Activated CD4-positive, CD25-positive, alpha-beta regulatory T cell (primary cell): Measurements from ENCODE around the gene TRERF1.

Experiments
- DNase-seq, 4 experiments: peaks; one replicate each; lab custom pipeline; 2025; lab: John Stamatoyannopoulos, UW

The TRERF1 gene

GRCh38 chr6:42366011-42366705, 85.6 kb downstream of the TRERF1 start:
- no peak for DNase-seq

DNA sequence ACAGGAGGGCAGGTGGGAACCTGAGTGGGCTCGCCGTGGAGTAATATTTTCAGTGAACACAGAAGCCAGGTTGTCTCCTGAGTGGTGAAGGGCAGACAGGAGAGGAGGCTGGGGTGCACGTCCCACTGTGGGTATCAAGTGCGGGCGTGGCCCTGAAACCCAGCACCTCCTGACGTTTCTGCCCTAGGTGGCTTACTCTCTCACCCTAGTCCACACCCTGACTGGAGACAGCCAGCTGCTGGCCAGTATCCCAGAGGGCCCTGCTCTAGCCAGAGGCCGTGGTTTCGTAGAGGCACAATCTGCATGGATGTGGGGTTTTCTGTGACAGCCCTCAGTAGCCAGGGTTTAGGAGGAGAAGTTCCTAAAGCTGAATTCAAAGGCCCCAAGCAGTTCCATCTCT, 86.7 kb downstream of the TRERF1 start:
- DNase-seq: no peak

DNA sequence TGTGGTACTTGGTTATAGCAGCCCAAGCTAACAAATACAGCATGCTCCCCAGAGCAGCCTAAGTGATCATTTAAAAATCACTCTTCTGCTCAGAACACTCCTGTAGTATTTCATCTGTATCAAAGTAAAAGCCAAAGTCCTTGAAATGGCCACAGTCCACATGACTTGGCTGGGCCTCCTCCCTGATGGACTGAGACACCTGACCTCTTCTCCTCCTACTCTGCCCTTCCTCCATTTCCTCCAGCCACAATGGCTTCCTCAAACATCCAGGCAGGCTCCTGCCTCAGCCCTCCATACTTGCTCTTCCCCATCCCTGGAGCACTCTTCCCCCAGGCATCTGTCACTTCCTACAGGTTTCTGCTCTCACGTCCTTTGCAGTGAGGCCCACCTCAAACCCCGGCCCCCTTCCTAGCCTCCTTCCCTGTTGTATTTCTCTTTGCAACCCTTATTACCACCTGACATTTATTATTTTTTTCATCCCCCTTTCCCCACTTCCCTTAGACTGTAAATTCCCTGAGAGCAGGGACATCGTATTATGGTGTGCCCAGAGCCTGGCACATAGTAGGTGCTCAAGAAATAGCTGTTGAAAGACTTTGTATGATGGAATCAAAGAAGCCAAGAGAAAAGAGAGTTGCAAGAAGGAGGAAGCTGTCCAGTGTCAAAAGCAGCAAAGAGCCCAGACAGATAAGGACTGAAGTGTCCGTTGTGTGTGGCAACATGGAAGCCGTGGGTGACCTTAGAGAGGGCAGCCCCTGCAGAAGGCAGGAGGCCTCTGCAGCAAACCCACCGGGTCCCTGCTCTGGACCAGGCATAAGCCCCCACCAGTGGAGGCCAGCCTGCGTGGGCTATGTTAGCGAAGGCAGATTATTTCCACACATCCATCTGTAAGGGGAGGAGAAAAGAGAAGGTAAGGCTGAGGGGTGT, 87.5 kb downstream of the TRERF1 start:
- DNase-seq: no peak

DNA sequence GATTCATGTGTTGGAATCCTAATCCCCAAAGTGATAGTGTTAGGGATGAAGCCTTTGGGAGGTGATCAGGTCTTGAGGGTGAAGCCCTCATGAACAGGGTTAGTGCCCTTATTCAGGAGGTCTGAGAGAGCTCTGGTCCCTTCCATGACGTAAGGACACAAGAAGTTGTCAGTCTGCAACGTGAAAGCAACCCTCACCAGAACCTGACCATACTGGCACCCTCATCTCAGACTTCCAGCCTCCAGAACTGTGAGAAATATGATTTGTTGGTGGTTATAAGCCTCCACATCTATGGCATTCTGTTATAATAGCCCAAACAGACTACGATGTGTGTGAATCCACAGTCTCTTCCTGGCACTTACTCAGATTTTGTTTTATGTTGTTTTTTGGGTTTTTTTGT, 90.7 kb downstream of the TRERF1 start:
- DNase-seq: no peak

DNA sequence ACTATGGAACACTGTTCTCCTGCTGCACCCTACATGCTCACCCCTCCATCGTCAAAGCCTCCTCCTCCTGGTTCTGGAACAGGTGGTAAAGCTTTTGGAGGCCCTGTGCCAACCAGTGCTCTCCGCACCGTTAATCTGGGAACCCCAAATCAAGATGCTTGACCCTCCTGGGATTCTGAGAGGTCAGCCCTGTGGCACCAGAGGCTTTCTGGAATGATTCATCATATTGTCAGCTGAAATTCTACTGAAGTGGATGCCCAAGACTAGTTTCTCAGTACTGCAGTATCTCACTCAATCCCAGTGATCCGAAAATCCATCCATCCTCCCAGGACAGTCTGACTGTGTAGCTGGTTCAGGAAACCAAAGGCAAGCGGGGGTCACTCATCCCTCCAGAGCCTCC, 92.7 kb downstream of the TRERF1 start:
- DNase-seq: no peak

GRCh38 chr6:42355416-42355815, 96.3 kb downstream of the TRERF1 start:
- DNase-seq: no peak

DNA sequence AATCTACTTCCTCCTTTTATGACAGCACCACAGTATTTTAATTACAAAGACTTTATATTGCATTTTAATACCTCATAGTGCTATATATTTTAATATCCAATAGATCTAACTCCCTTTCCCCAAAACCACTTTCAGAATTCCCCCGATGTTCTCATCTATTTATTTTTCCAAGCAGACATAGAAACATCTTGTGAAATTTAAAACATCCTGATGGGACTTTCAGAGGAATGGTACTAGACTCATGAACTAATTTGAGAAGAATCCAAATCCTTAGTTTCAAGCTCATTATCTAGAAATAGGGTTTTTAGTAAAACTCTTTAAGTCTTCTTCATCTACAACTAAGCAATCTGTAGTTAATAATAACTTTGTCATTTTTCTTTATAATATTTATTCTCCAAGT, 97.0 kb downstream of the TRERF1 start:
- no peak for DNase-seq

GRCh38 chr6:42352856-42353564, 98.7 kb downstream of the TRERF1 start:
- no peak for DNase-seq

DNA sequence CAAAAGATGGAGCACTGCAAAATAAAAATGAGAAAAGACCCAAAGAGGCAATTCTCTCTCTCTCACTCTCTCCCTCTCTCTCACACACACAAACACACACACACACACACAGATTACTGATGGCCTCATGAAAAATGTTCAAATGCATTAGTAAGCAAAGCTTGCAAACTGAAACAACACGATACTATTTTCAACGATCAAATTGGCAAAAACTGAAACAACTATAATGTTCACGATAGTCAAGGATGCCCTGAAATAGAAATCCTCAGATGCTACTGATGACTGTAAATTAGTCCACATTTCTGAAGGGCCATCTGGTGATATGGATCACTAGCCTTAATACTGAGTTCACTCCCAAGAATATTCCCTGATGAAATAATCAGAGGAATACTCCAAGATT, 100.8 kb downstream of the TRERF1 start:
- no peak for DNase-seq

DNA sequence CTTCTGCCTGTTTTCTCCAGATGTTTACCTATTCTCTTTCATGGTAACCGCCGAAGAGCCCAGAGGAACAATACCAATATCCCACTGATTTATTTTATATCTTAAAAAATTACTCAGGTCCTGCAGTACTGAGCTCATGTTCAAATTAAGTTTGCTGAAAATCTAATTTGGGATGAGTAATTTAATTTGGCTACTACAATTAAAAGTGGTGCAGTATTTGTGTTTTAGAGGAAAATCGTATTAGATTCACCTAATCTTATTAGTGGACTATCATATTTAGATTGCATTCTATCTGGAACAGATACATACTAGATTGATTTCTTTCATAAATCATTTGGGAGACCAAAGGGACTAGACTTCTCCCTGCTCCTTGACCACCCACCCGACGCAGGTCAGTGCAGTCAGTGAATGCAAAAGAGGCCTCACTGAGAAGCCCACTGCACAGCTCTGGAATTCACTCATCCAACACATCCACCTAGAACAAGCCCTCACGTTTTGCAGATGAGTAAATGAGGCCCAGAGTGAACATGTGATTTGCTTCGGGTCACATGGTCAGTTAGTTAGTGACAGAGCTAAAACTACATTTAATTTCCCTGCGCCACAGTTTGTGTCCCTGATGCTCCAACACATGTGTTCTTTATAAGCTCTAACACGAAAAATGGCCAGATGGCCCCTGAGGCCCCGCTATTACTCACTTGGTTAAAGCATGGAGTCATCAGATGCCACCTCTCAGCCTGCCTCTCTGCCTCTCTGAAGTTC, 101.8 kb downstream of the TRERF1 start:
- DNase-seq: no peak

DNA sequence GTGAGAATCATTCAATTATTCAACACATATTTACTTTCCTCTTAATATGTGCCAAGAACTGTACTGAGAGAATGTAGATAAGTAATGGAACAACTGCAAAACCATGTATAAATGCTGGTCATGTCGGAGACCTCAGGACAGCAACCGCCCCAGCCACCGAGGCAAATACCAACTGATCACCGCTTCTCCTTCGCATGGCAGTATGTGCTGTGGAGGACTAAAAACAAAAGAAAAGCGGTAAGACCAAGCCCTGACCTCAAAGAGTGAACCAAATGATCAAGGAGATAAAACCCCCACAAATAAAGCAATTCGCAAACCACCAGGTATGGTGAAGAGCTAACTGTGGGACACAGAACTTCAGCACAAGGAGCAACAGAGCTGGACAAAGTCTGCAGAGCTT, 104.3 kb downstream of the TRERF1 start:
- DNase-seq: no peak

GRCh38 chr6:42345696-42346416, 105.9 kb downstream of the TRERF1 start:
- no peak for DNase-seq

DNA sequence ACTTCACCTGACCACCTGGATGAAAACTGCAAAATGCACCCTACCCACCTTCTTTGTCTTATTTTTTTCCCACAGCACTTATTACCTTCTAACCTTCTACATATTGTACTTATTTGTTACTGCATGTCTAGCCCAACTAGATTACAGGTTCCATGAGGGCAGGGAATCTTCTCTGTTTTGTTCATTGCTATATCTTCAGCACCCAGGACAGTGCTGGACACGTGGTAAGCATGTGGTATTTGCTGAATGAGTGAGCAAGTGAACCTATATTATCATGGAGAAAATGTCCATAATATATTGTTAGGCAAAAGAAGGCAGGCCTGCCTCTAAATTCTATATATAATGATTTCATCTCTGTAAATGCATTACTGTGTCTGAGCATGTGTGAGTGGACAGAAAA, 107.0 kb downstream of the TRERF1 start:
- DNase-seq: no peak

DNA sequence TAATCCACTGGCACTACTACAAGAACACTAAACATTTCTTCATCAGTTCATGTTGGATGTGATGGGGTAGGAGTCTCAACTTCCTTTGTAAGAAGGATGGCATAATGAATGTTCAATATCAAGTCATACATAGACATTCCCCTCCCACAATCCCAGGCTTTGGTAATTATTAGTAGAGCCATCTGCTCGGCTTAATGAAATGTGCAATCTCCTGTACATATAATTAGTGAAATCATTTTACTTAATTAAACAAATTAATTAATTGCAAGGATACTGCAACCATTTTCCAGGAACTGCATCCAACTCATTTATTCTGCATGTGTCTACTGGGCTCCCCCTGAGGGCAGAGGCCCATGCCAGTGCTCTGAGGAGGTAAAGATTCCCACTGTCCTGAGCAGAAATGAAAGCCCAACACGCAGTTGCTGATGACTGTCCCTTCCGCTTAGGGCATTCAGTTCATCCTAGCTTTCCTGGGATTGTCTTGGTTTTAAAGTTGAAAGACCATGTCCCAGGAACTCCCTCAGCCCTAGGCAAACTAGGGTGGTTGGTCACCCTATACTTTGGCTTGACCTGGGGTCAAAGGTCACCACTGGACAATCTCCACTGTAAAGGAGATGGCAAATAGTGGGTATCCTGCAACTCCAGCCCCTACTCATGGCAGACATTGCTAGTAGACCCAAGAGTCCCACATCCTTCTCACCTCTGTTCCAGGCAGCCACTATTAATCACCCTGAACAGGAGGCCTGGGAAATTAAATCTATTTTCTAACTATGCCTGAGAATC, 109.8 kb downstream of the TRERF1 start:
- DNase-seq: no peak

- DNase-seq: no peak
Measured at GRCh38 chr6:42341221-42341620, 110.5 kb downstream of the TRERF1 start.

- no peak for DNase-seq
Measured at GRCh38 chr6:42340511-42340910, 111.2 kb downstream of the TRERF1 start.

DNA sequence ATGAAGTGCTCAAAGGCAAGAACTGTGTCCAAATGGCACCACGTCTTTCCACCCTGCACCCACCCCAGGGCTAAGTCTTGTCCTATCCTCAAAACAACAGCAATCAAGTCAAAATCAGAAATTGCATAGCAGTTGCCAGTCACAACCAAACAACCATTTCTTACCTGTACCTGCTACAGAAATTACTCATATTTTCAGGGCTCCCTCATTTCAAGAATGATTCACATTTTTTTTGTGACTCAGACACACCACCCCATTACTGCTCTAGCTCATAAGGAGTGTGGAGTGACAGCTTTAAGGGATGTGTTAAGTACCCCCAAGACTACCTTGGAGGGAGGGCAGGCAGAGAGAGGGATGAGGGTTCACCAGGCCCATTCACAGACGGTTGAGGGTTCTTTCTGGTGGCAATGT, 111.7 kb downstream of the TRERF1 start:
- peak in 1 of 4 experiments; percentile 30 for DNase-seq

- no peak for DNase-seq
Measured at GRCh38 chr6:42338744-42339222, 112.9 kb downstream of the TRERF1 start.

DNA sequence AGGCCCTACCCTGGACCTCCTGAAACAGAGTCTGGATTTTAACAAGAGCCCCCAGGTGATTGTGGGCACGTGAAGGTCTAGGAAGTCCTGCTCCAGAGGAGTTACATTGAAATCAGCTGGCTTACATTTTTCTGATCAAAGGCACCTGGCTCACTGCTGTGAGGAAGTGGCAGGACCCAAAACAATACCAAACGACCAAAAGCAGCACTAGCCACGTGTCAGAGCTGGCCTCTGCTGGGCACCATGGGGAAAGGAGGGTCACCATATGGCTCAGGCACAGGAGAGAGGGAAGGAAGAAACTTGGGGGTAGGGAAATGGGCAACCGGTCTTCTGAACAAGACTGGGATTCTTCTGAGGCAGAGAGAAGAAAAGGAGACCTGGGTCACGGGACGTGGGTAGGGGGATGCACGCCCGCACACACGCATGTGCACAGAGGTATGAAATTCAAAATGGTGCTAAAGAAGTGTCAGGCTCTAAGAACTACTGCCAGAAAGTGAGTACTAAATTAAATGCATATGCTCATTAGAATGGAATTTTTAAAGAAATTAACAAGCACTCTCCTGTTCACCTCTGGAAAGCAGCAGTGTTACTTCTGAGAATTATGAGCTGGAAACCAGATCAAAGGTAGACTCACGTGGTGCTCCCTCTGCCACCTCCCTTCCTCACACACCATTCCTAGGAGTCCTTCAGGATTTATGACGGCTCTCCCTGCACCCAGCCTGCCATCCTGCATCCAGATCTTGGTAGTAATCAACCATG, 113.6 kb downstream of the TRERF1 start:
- DNase-seq: no peak

DNA sequence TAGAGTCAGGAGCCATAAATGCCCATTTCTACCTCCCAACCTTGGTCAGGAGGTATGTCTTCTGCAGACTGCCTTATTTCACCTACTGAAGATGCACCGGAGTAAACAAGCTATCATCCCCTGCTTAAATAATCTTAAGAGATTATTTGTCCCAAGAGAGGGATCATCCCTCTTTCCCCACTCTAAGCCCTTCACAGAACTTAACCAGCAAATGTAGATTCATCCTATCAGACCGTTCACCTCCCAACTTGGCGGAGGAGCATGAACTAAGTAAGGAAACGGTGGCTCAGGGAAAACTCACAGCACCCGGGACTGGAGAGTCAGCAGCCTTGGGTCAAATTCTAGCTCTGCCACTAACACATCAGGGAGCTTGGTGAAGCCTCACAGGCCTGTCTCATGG, 115.3 kb downstream of the TRERF1 start:
- no peak for DNase-seq
